Measurements from ENCODE around the gene GLRA1. TPM values are rescaled to one million over a fixed set of nuclear protein-coding genes. Genes with fewer than 3 reads are reported as not detected.
A peak's percentile ranks its signal among the peaks of the same experiment; 100 is the strongest.
"Not testable (repeated sequence)": the region's sequence is repeated elsewhere in the genome, so short reads cannot be mapped to it uniquely, and the experiment has no call there.

The GLRA1 gene
- total RNA-seq, 1 donor from 2014 or later = not detected

DNA sequence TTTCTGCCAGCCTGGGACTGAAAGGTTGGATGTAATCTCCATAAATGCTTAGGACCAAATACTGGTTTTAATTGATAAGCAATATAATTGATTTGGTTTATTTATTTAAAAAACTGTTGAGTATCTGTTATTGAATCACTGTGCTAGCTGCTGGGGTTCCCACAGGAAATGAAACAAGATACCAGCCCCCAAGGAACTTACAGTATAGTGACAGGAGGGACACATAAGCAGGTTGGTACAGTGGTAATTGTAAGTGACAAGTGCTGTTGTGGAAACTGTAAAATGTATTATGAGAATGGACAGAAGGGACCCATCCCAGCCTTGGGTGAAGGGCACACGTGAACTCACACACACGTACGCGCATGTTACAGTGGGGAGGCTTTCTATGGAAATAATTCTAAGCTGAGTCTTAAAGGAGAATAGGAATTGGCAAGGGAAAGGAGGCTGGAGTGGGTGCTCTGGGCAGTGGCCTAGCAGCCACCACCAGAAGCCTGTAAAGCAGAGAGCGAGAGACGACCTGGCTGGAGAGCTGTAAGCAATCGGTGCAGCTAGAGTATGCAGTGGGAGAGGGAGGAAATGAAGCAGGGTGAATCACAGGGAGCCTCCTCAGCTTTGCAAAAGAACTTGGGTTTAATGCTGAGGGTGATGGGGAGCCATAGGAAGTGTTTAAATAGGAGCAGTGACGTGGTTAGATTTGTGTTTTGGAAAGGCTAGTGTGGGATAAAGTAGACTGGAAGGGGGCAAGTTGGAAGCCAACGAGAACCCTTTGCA lies 39.3 kb downstream of the GLRA1 start:
- DNase-seq (ENCODE audit: low read depth in 2 of 2) = no peak

DNA sequence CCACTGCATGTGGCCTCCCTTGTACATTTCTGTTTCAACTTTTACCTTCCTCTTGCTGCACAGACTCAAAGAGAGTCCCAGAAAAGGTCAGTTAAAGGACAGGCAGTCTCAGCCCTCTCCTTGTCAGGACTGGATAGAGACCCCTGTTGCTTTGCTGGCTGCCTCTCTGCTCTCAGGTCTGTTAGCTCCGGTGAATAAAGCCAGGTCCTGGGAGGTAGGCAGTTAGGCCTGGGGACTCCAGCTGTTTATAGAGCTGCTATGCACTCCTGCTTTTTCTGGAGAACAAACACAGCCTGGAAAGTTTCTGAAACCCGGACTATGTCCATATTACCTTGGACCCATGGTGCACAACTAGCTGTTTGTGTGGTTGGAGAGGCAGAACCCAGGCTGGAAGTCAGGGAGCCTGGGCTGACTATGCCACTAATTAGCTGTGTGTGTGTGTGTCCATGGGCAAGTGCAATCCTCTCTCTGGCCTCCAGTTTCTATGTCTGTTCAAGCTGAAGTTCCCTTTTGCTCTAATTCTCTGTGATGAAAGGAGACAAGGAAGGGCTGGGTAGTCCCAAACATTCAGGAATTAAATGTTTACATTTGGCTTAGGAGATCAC lies 42.9 kb downstream of the GLRA1 start:
- no peak for DNase-seq (ENCODE audit: low read depth in 2 of 2)

DNA sequence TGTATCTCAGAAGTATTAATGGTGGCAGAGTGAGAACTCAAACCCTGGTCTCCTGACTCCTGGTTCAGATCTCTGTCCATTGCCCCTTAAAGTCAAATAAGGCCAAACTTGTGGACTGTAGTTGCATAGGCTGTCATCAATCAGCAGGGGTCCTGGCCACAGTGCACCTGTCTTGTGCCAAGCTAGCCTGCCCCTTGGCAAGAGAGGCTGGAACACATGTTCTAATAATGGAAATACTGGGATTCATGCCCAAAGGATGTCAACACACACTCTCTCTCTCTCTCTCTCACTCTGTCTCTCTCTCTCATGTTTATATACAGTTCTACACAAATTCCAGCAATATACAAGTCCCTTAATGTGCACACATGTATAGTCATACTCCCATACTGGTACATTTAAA lies 44.3 kb downstream of the GLRA1 start:
- no peak for DNase-seq (ENCODE audit: low read depth in 2 of 2)

DNA sequence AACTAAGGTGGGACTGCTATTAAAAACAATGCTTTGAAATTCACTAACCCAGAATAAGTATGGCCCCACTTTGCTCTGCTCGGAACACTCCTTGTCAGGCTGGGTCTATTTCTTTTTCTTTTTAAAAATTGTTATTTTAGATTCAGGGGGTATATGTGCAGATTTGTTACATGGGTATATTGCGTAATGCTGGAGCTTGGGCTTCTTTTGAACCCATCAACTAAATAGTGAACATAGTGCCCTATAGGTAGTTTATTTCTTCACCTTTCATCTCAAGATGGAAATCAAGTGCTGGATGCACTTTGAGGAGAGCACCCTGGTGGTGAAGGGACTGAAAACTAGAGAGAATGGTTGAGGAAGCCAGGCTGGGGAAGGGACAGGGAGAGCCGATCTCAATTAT lies 51.0 kb downstream of the GLRA1 start:
- DNase-seq (ENCODE audit: low read depth in 2 of 2) = no peak

DNA sequence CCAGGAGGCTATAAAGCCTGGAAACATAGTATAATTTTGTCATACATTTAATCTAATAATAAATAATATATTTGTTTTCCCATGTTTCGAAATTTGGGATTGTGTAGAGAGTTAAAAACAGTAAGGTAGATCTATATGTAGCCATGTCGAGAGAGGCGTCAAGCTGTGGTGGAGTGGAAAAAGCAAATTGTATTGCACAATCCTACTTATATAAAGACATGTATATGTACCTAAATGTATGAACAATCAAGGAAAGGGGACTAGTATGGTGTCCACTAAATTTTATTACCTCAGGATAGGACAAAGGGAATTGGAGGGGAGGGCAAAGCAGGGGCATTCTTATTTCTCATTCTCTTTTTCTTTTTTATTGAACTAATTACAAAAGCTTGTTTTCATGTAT lies 52.0 kb downstream of the GLRA1 start:
- DNase-seq (ENCODE audit: low read depth in 2 of 2) = no peak

DNA sequence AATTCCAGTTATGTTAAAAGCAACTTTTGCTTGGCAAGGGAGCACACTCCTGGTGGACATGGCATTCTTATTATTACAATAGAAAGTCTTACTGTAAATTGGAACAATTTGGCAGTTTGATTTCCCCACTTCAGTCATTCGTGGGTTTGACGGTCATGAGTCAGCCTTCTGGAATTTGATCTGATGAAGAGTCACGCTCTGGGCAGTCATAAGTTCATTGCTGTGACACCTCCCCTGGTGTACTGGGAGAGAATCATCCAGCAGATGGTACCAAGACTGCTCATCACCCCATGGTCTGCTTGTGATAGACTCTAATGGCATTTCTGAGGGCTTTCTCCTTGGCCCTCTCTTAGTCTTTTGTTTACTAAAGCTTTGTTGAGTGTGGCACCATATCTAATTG lies 53.8 kb downstream of the GLRA1 start:
- peak in 1 of 2 donors; percentile 8 for DNase-seq (ENCODE audit: low read depth in 2 of 2)

DNA sequence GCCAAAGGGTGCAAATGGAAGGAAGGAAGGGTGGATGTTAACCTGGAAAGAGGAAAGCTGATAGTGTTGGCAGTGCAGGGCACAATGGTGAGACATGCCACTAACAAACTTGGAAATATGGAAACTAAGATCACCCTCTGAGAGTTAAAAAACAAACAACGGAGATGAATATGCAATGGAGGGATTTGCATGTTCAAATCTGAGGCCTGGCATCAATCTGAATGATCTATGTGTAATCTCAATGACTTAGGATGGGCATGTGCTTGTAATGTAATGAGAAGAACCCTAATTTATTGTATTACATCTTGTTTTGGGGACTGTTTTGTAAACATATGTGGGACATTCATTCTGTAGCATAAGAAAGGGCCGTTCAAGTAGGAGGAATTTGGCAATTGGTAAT lies 54.4 kb downstream of the GLRA1 start:
- DNase-seq (ENCODE audit: low read depth in 2 of 2) = no peak

DNA sequence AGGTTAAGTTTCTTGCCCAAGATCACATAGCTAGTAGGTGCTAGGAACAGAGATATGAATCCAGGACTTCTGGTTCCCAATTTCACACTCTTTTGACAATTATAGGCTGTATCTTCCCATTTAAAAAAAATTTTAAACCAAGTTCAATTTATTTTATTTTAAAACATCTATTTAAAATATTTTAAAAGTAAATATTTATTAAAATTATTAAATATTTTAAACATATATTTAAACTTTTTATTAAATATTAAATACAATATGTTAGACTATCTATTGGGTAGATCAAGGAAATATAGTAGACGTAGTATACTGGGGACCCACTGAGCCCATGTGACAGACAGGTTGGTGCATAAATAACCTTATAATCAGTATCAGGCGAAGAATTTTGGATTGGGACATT lies 54.8 kb downstream of the GLRA1 start:
- no peak for DNase-seq (ENCODE audit: low read depth in 2 of 2)

DNA sequence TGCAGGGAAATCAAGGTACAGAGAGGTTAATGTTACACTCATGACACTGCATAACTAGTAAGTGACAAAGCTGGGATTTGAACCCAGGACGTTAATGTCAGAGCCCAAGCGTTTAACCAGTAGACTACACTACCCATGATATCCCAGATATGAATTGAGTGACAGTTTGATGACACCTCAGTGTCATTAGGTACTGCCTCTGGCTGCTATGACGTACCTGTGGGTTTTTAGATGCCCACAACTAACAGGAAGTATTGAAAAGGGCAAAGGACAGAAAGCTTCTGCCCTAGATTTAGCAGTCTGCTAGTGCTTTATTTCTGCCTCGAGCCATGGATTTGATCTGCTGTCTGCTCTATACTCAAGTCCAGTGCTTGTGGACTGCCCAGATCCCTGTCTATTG lies 56.2 kb downstream of the GLRA1 start:
- no peak for DNase-seq (ENCODE audit: low read depth in 2 of 2)

DNA sequence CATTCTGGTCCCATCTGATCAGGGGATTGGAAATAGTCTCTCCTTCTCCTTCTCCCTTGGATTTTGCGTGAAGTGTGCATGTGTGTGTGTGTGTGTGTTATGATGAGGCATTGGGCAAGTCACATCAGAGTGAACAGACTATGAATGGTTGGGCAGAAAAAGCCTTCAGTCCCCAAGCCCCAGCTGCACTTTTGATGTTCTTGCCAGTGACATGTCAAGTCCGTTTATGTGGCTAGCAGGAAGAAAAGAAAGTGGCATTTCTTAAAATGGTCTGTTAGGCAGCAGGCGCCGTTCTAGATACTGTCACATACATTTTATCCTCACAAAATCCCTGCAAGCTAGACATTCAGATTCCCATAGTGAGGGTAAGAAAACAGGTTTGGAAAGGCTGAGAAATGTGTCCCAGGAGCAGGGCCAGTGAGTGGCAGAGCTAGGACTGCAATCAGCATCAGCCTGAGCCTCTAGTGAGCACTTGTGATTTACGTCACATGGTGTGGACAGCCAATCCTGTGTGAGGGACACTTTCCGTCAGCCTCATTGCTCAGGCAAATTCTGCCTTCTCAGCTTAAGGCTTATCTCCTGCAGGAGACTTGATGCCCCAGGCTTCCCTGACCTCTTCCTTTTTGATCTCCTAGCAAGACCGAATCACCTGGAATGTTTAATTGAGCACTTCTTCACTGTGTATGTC lies 60.4 kb downstream of the GLRA1 start:
- DNase-seq (ENCODE audit: low read depth in 2 of 2) = no peak

DNA sequence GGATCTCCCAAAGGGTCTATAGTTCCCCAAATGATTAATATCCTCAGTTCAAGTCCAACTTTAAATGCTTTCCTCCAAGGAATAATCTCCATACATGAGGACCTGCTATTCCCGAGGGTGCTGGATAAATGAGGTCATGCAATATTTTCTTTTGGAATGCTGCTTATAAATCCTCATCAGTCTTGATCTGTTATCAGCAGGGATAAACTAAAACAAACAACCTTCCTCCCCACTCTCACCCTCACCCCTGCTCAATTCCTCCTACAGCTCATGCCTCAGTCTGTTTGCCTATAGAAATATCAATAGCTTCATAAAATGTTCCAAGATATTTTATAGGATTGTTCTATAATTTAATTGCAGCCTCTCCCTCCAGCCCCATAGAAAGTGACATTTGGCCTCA lies 61.1 kb downstream of the GLRA1 start:
- DNase-seq (ENCODE audit: low read depth in 2 of 2) = no peak

DNA sequence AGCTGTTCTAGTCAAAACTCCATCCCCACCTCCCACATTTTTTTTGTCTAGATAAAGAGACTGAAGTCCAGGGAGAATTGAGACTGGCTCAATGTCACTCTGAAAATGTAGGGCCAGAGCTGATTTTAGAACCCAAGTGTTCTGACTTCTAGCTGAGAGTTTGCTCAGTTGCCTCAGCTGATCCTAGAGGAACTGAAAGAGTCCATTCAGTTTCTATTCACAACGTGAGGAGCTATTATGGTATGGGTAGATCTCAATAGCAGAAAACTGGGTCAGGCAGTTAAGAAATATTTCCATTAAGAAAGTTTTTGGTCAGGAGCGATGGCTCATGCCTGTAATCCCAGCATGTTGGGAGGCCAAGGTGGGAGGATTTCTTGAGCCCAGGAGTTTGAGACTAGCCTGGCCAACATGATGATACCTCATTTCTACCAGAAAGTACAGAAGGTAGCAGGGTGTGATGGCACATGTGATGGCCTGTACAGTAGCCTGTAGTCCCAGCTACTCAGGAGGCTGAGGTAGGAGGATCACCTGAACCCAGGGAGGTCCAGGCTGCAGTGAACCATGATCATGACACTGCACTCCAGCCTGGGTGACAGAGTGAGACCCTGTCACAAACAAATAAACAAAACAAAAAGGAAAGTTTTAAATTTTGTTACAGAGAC lies 61.7 kb downstream of the GLRA1 start:
- no peak for DNase-seq (ENCODE audit: low read depth in 2 of 2)

DNA sequence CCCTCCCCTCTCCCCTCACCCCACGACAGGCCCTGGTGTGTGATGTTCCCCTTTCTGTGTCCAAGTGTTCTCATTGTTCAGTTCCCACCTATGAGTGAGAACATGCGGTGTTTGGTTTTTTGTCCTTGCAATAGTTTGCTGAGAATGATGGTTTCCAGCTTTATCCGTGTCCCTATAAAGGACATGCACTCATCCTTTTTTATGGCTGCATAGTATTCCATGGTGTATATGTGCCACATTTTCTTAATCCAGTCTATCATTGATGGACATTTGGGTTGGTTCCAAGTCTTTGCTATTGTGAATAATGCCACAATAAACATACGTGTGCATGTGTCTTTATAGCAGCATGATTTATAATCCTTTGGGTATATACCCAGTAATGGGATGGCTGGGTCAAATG lies 63.8 kb downstream of the GLRA1 start:
- DNase-seq (ENCODE audit: low read depth in 2 of 2) = not testable (repeated sequence)

DNA sequence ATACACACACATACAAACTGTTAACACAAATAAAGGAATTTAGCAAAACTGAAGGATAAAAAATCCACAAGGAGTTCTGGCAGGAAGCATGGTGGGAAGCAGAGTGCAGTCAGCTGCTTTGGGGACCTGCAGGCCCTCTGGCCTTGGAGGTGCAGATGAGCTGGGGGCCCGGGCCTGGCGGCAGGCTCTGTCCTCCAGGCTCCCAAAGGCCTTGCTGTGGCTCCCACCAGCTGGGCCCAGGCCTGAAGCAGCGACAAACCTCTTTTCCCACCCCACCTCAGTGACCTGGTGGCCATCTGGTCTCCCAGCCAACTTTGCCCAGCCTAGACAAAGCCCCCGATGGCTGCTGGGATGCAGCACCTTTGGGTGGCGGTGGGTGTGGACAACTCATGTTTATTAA lies 67.8 kb downstream of the GLRA1 start:
- DNase-seq (ENCODE audit: low read depth in 2 of 2) = no peak

DNA sequence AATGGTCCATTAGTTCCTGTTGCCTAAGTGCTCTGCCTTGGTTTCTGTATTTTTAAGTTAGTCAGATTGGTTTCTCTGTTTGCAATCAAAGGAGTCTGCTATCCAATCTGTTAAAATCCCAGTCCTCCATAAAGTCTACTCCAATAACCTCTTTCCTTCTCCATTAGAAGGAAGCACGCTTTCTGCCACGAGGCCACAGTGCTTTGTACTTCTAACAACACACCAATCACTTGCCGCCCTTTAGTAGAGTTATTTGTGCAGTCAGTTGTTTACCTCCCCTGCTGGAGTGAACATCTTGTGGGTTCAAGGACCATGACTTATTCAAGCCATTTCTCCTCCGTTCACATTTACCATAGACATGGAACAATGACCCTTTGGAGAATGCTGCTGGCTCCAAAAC lies 69.0 kb downstream of the GLRA1 start:
- DNase-seq (ENCODE audit: low read depth in 2 of 2) = no peak

DNA sequence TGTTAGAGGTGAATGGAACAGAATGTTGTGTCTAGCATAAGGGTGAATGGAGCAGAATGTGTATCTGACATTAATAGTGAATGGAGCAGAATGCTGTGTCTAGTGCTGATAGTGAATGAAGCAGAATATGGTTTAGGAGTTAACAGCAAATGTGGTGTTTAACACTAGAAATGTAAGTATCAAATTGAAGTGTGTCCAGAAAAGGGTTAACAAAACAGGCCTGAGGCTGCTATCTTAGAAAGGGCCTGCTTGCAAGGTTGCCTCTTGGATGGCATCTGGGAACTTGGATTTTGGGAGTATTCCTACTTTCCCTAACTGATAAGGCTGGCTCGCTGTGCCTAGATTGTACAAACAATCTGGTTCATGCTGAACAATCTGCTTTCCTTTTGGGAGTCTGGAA lies 76.8 kb downstream of the GLRA1 start:
- no peak for DNase-seq (ENCODE audit: low read depth in 2 of 2)

DNA sequence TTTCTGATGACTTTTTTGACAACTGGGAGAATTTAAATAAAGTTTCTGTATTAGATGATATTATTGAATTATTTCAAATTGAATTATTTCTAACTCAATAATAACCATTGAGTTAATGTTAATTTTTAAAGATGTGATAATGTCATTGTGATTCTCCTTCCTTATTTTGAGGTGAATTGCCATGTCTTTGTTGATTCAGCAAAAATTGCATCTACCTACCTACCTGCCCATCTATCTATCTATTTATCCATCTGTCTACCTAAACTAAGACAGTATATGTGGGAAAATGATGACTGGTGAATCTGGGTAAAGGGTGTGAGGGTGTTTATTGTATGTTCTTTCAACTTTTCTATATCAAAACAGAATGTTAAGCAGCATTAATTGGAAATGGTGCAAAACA lies 77.9 kb downstream of the GLRA1 start:
- DNase-seq (ENCODE audit: low read depth in 2 of 2) = no peak

DNA sequence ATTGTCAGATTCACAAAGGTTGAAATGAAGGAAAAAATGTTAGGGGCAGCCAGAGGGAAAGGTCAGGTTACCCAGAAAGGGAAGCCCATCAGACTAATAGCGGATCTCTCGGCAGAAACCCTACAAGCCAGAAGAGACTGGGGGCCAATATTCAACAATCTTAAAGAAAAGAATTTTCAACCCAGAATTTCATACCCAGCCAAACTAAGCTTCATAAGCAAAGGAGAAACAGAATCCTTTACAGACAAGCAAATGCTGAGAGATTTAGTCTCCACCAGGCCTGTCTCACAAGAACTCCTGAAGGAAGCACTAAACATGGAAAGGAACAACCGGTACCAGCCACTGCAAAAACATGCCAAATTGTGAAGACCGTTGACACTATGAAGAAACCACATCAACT lies 91.8 kb downstream of the GLRA1 start:
- DNase-seq (ENCODE audit: low read depth in 2 of 2) = not testable (repeated sequence)

DNA sequence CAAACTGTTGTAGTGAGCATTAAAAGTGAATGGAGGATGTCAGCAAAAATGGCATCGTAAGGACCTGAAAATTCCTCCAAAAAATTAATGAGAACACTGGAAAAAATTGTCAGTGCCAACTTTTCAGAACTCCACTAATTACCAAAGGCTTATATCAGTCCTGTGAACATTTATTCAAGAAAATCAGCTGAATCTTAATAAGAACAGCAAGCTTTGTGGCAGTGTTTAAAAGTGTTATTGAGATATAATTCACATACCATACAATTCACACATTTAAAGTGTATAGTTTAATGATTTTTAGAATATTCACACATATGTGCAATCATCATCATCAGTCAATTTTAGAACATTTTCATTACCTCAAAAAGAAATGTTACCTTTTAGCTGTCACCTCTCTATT lies 95.3 kb downstream of the GLRA1 start:
- DNase-seq (ENCODE audit: low read depth in 2 of 2) = no peak

DNA sequence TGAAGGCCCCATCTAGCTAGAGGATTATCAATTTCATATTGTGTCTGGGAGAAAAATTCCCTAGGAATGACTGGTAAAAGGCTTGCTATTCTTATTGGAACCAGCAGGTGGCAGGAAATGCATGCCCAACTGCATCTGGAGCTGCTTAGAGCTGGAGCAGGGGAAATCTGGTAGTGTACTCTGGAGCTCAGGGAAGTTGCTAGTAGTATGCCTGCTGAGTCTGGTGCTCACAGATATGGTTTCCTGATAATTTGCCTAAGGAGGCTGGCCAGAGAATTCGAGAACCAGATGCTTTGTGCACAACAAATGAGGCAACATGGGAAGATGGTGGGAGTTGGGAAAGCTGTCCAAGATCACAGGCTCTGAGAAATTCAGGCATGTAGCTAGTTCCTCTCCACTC lies 99.2 kb downstream of the GLRA1 start:
- peak; percentile 33 to 63 for DNase-seq (ENCODE audit: low read depth in 2 of 2)

DNA sequence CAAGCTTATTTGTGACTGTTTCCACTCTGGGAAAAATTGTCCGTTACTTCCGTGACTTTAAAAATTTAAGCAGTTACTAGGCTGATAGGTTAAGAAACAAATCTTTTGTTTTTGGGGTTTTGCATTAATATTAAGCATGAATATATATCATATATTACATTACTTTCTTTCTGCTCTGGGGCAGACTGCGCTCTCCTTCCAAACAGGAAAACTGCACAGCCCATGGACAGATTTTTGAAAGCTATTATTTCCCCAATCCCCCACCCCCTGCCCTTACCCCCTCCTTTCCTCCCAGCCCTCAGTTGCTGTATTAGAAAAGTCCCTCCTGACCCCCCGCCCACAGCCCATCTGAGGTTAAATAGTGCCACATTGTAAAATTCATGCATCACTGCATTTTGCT lies 102.5 kb downstream of the GLRA1 start:
- no peak for DNase-seq (ENCODE audit: low read depth in 2 of 2)

DNA sequence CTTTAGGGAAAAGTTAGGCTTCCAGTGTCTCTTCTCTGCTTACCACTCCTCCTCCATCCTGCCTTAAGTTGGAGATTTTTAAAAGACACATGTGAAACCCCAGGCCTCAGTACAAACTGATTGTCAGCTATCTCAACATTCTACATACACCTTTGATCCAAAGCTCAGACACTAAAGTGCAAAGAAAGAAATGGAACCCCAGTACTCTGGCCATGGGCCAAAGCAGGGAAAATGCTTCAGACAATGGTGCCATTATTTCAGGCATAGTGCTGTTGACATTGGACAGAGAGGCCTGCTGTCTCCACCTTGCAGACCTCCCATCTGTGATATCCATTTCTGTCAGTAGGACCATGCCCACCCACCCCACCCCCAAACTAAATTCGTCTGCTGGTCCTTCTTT lies 103.7 kb downstream of the GLRA1 start:
- DNase-seq (ENCODE audit: low read depth in 2 of 2) = no peak
